ENCODE results near the gene XRCC1.

DNA sequence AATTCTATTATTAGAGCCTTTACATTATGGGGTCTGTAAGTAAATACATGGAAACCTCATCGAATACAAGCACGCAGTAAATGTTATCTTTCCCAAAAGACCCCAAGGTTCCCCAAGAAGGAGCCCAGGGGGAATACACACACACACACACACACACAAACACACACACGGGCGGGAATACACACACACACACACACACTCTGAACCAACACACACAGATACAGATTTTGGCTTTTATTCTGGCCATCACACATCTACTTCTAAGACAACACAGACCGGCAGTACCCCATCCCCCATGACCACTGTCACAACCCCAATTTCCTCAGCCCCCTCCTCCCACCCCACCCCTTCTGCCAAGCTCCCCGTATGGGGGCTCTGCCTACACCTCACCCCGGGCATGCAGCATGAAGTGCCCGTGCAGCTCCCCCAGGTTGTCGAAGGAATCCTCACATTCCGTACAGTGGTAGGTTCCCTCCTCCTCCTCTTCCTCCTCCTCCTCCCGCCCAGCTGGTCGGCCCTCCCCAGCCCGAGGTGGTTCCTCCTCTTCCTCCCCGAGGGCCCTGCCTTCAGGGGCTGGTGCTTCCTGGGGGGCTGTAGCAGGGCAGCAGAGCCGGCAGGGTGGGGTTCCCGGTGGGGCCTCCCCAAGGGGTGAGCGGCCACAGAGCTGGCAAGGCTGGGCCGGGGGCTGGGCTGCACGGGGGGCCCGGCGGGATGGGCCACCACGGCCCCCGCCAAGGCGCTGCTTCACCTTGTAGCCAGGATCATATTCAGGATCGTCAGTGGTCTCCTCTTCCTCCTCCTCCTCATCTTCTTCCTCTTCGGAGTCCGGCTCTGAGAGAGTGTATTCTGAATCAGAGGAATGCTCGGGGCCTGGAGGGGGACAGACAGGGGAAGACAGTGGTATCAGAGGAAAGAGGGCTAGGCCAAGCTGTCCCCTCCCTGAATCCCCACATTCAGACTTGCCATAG is 32.2 kb upstream of the XRCC1 start:
- TF ChIP-seq, protein P1, sequence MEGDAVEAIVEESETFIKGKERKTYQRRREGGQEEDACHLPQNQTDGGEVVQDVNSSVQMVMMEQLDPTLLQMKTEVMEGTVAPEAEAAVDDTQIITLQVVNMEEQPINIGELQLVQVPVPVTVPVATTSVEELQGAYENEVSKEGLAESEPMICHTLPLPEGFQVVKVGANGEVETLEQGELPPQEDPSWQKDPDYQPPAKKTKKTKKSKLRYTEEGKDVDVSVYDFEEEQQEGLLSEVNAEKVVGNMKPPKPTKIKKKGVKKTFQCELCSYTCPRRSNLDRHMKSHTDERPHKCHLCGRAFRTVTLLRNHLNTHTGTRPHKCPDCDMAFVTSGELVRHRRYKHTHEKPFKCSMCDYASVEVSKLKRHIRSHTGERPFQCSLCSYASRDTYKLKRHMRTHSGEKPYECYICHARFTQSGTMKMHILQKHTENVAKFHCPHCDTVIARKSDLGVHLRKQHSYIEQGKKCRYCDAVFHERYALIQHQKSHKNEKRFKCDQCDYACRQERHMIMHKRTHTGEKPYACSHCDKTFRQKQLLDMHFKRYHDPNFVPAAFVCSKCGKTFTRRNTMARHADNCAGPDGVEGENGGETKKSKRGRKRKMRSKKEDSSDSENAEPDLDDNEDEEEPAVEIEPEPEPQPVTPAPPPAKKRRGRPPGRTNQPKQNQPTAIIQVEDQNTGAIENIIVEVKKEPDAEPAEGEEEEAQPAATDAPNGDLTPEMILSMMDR (IDR thresholded peaks at IDR 0.05; ENCODE audit: insufficient read depth, low read depth, low read length), result no peak
- TF ChIP-seq EZH2 (IDR thresholded peaks at IDR 0.05; ENCODE audit: insufficient read depth, low read length), result no peak
